Effector memory CD8-positive, alpha-beta T cell (primary cell): Measurements from ENCODE around the gene CCIN.
A peak's percentile ranks its signal among the peaks of the same experiment; 100 is the strongest.

Experiments used
- ATAC-seq: fragments of 150-1000 bp; cut with Tn5 transposase; replicated peaks from 2 replicates; pipeline ENCODE4 v1.10.0; 2021; ENCODE audit warnings: mild to moderate bottlenecking, moderate library complexity
- DNase-seq, 3 experiments: peaks; one replicate each; pipeline ENCODE4 v3.0.0; 2021
- H3K27ac Mint-ChIP-seq, 2 donors: one replicate each; pipeline ENCODE4 v1.8.0; 2022; ENCODE audit warnings: mild to moderate bottlenecking in 2 of 2, mixed read lengths in 2 of 2, moderate library complexity in 2 of 2
- H3K27me3 Mint-ChIP-seq, 2 donors: one replicate each; pipeline ENCODE4 v1.8.0; 2022; ENCODE audit warnings: mixed read lengths in 2 of 2
- H3K36me3 Mint-ChIP-seq: one replicate; pipeline ENCODE4 v1.8.0; 2022; ENCODE audit warnings: mild to moderate bottlenecking, moderate library complexity, mixed read lengths; ENCODE audit not compliant: insufficient read depth
- H3K4me1 Mint-ChIP-seq, 2 donors: one replicate each; pipeline ENCODE4 v1.8.0; 2022; ENCODE audit warnings: low read depth in 2 of 2, mixed read lengths in 2 of 2
- H3K4me3 Mint-ChIP-seq, 2 donors: one replicate each; pipeline ENCODE4 v1.8.0; 2022; ENCODE audit warnings: mild to moderate bottlenecking in 2 of 2, mixed read lengths in 2 of 2, moderate library complexity in 2 of 2
- H3K9me3 Mint-ChIP-seq, 2 donors: one replicate each; pipeline ENCODE4 v1.8.0; 2022; ENCODE audit warnings: mixed read lengths in 2 of 2

The CCIN gene

DNA sequence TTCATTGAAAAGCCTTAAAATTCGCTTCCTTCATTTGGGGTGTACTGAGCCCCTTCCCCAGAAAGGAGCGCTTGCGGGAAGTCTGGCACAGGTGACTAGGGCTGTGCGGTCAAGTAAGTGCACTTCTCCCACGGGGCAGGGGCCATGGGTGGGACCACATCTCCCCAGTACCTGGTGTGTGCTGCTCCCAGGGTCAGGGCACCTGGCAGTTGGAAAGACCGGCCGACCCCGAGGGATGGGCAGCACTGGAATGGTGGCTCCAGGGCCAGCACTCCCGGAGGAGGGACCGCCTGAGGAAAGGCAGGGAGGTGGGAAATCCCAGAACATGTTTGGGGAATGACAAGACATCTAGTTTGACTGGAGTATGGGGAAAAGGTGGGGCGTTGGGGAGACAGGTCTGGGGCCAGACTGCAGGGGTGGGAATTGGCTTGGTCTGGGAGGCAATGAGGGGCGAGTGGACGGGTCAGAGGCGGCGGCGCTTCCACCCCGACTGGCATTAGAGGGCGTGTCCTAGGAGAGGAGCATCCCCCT, 33.4 kb upstream of the CCIN start:
- H3K27ac Mint-ChIP-seq, result peak overlapping the region; percentile 87 to 89
- peak overlapping the region; percentile 97 to 99 for H3K4me3 Mint-ChIP-seq
- H3K36me3 Mint-ChIP-seq, result peaks cover 15% of the 10 kb centered on the region
- DNase-seq, result no peak
- H3K9me3 Mint-ChIP-seq, result no peaks in the 10 kb centered on the region
- no peaks in the 10 kb centered on the region for H3K27me3 Mint-ChIP-seq
- ATAC-seq, result no peak
- peaks cover 40 to 43% of the 10 kb centered on the region in 2 donors for H3K4me1 Mint-ChIP-seq

DNA sequence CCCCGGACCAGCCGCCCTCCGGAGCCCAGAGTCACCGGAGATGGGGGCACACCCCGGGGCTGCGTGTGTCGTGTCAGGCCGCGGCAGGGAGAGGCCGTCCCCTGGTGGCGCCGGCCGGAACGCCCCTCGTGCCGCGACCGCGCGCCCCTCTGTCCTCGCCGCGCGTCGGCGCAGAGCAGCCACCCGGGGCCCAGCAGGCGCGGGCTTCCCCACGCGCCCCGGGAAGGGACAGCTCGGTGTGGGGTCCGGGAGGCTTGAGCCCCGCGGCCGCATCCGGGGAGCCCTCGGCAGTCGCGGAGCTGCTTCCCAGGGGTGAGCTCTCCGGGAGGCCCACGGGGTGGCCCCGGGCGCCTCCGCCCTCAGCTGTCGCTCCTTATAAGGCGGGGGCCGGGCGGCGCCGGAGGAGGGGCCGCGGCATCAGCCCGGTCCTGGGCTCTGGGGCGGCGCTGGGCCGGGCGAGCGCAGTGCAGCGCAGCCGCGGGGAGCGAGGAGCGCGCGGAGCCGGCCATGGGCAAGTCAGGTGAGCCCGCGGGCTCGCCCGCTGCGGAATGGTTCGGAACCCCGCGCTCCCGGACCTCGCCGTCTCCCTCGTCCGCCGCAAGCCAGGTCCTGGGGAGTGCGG, 32.8 kb upstream of the CCIN start, which contains the start of gene GLIPR2:
Gene GLIPR2 (plus strand): TSS at position 462 of the 622 bp plus-strand sequence. CDS start 46 bp downstream, at position 508.
- Mint-ChIP-seq H3K27ac (peak within 1 kb of the TSS; percentile 98 to 100), H3K27me3 (no peaks in the 10 kb centered on the region), H3K36me3 (peaks cover 15% of the 10 kb centered on the region), H3K4me3 (peak within 1 kb of the TSS; percentile 97 to 99), H3K9me3 (no peaks in the 10 kb centered on the region), H3K4me1 (peaks cover 41 to 49% of the 10 kb centered on the region in 2 donors)
- ATAC-seq (peak; percentile 94), DNase-seq (peak; percentile 72 to 76 (median 74))

DNA sequence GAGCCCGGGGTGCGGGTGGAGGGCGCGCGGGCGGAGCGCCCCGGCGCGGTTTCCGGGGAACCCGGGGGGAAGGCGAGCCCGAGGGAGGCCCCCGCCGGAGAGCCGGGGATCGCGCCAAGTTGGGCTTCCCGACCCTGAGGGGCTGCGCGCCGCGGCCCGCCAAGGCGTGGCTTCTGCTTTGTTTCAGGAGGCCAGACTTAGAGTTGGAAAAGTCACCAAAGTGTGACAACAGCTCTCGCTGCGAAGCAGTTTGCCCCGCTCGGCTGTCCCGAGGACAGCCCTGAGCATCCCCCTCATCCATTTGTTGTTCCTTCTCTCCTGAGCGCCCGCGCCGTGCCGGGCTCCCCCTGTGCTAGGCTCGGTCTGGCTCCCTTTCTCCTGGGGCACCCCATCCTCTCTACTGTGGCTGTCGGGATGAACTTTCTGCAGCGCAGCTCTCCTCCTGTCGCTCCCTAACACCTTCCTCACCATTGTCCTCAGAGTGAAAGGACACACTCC, 32.2 kb upstream of the CCIN start:
- peak overlapping the region; percentile 98 to 100 for H3K27ac Mint-ChIP-seq
- DNase-seq (peak in 1 of 3 experiments; percentile 18), ATAC-seq (peak; percentile 40)
- H3K9me3 Mint-ChIP-seq, result no peaks in the 10 kb centered on the region
- no peaks in the 10 kb centered on the region for H3K27me3 Mint-ChIP-seq
- peaks cover 17% of the 10 kb centered on the region for H3K36me3 Mint-ChIP-seq
- peak overlapping the region; percentile 97 to 99 for H3K4me3 Mint-ChIP-seq
- H3K4me1 Mint-ChIP-seq, result peaks cover 46 to 53% of the 10 kb centered on the region in 2 donors

DNA sequence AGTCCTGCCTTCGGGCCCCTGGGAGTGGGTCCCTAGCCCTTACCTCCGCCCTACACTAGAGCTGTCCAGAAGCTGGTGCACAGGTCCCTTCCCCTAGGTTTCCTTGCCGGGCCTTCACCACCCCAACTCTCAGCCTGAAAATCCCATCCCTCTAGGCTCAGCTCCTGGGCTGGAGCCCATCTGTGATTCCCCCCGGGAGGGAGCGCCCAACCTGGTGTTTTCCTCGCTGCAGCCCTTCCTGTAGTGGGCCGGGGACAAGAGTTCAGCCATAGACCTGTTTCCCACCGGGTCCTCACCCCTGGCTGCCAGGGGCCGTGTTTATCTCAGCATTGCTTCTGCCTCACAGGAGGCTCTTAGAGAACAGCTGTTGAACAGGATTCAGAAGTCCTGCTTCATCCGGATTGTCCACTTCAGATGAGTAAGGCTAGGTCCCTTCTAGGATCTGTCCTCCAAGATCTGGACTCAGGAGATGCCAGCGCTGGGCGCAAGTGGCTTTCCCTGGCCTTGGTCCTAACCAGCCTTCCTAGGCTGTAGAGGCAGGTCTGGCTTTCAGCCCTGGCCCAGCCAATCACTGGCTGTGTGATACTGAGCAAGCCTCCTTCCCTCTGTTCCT, 31.7 kb upstream of the CCIN start:
- H3K4me1 Mint-ChIP-seq, result peaks cover 51 to 59% of the 10 kb centered on the region in 2 donors
- H3K9me3 Mint-ChIP-seq, result no peaks in the 10 kb centered on the region
- H3K4me3 Mint-ChIP-seq, result peak overlapping the region; percentile 97 to 99
- DNase-seq, result no peak
- peak overlapping the region; percentile 98 to 100 for H3K27ac Mint-ChIP-seq
- peaks cover 18% of the 10 kb centered on the region for H3K36me3 Mint-ChIP-seq
- no peak for ATAC-seq
- H3K27me3 Mint-ChIP-seq, result no peaks in the 10 kb centered on the region

DNA sequence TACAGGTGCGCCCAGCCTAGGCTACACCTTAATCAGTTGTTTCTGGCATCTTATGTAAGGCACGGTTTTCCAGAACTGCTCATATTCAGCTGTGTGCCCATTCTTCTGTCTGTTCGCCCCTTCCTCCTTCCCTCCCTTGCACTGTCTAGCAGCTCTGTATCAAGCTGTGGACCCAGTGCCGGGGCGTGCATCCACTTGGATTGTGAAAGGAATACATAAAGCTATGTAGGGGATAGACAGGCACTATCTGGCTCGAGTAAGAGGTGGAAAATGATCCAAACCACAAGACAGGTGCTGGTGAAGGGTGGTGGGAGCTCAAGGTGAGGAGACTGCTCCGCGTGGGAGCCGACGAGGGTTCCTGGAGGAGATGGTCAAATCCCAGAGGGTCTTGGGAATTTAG, 30.7 kb upstream of the CCIN start:
- H3K4me3 Mint-ChIP-seq, result peak overlapping the region; percentile 97 to 99
- H3K27me3 Mint-ChIP-seq, result no peaks in the 10 kb centered on the region
- peaks cover 61 to 69% of the 10 kb centered on the region in 2 donors for H3K4me1 Mint-ChIP-seq
- ATAC-seq, result no peak
- H3K27ac Mint-ChIP-seq, result peak overlapping the region; percentile 98 to 100
- no peak for DNase-seq
- no peaks in the 10 kb centered on the region for H3K9me3 Mint-ChIP-seq
- peaks cover 23% of the 10 kb centered on the region for H3K36me3 Mint-ChIP-seq

DNA sequence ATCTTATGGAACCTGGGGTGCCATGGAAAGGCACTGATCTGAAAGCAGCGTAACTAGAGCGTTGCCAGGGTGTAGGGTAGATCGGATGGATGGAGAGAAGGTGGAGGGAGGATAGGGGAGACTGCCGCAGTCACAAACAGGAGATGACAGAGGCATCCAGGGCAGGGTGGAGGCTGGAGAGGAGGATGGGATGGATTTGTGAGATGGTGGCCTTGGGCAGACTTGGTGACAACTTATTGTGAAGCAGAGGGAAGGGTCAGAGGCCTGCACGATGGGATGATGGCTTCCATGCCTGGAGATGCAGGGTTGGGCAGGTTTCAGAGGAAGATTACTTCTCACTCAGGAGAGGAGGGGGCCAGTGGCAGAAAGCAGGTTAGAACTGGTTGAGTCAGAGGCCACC, 30.3 kb upstream of the CCIN start:
- Mint-ChIP-seq H3K9me3 (no peaks in the 10 kb centered on the region), H3K27ac (peak overlapping the region; percentile 98 to 100), H3K4me3 (peak overlapping the region; percentile 97 to 99), H3K4me1 (peaks cover 65 to 73% of the 10 kb centered on the region in 2 donors), H3K36me3 (peaks cover 26% of the 10 kb centered on the region), H3K27me3 (no peaks in the 10 kb centered on the region)
- DNase-seq (no peak), ATAC-seq (no peak)

DNA sequence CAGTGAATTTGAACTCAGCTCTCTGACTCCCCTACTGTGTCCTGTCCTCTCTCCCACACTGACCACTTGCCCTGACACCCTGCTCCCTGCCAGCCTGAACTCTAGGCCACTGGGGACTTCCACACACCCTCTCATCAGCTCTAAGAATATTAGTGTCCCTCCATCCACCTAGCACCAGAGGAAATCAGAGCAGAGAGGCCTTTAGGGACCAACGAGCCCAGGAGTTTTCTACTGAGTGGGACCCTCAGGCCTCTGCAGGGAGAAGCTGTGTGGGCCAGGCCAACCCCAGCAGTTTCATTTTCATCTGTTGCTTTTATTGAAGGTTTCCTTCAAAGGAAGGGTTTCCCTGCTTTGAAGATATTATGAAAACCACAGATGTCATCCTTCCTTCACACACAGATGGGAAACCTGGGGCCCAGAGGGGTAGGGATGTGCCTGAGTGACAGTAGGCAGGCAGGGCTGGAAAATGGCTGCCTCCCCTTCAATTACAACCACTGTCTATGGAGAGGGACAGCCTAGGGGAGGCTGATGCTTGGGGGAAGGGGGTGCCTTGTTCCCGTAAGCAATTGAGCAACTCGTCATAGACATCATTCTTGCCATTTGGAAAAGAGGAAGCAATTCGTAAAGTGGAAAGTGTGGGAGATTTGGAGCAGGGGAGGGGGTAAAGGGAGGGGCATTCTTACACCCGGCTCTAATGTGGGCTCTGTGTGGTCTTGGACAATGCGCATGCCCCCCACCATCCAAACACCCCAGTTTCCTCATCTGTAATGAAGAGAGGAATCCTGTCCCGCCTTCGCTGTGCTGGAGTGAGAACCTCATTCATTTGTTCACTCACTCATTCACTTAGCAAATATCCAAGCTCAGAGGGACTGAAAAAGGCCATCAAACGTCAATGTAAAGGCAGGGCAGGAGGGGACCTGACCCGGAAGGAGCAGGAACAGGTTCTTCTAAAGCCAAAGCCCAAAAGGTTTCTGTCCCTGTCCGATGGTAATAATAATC, 28.8 kb upstream of the CCIN start:
- Mint-ChIP-seq H3K9me3 (peaks cover 2 to 4% of the 10 kb centered on the region in 2 donors), H3K36me3 (peaks cover 34% of the 10 kb centered on the region), H3K4me1 (peaks cover 80 to 88% of the 10 kb centered on the region in 2 donors), H3K4me3 (peak overlapping the region; percentile 97 to 99), H3K27me3 (no peaks in the 10 kb centered on the region), H3K27ac (peak overlapping the region; percentile 98 to 100)
- ATAC-seq, result no peak
- DNase-seq, result no peak

DNA sequence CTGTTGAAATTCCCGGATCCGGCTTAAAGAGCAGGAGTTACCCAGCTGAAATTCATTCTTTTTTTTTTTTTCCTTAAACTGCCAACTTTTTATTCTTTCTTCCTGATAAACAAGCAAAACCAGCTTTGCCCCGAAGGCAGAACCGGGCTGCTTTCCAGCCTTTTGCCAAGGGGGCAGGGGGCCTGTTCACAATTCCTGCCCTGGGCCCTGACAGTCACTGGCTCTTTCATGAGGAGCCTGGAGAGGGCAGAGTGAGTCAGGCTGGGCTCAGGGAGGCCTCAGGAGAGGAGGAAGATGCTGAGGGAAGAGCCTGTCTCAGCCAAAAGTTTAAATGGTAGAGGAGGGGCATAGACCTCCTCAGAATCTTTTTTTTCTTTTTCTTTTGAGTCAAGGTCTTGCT, 27.9 kb upstream of the CCIN start:
- Mint-ChIP-seq H3K9me3 (peaks cover 4 to 8% of the 10 kb centered on the region in 2 donors), H3K36me3 (peaks cover 28% of the 10 kb centered on the region), H3K27ac (peak overlapping the region; percentile 98 to 100), H3K4me1 (peaks cover 85 to 91% of the 10 kb centered on the region in 2 donors), H3K27me3 (no peaks in the 10 kb centered on the region), H3K4me3 (peak overlapping the region; percentile 88 to 99)
- DNase-seq, result no peak
- ATAC-seq, result no peak

DNA sequence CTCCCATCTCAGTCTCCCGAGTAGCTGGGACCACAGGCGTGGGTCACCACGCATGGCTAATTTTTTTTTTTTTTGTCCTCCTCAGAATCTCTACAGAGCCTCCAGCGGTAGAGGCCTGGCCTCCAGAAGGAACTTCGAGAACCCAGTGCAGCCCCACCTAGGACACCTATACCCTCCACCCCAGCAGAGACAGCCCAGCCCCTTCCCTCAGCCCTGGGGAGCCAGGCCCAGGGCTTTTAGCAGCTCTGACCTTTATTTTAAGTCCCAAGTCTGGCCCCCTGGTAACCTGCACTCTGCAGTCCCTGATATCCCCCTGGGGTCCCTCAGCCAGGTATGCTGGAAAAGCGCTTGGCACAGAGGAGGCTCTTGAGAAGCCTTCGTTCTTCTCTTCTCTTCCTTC, 27.4 kb upstream of the CCIN start:
- Mint-ChIP-seq H3K9me3 (peaks cover 4 to 8% of the 10 kb centered on the region in 2 donors), H3K27ac (peak overlapping the region; percentile 98 to 100), H3K27me3 (no peaks in the 10 kb centered on the region), H3K4me1 (peaks cover 87 to 94% of the 10 kb centered on the region in 2 donors), H3K36me3 (peaks cover 28% of the 10 kb centered on the region), H3K4me3 (peak overlapping the region; percentile 88 to 99)
- DNase-seq, result no peak
- no peak for ATAC-seq

DNA sequence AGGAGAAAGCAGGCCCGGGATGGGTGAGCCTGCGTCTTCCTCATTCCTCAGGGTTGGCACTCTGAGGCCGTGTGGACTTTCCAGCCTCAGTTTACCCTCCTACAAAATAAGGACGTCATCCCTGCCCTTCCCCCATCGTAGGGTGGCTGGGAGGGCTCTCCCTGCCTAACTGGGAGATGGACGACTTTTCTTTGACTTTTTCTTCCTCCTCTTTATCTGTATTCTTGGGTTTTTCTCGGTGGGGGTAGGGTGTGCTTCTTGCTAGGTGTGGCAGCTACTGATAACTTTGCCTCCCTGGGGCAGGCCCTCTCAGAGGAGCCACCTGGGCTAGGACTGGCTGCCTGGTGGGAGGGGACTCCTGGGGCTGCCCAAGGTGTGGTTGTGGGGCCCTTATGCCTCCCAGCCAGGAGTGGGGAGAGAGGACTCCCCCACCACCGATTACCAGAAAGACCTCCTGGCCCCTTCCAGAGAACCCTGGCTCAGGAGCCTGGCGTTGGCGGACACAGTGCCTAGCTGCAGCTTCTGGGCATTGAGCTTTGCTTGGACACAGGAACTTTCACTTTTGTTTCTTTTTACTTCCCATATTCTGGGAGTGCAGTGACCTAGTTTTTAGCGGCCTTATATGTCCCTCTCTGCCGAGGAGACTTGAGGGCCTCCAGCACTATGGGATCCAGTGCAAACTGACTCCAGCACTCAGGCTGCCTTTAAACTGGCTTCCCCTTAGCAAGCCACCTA, 26.5 kb upstream of the CCIN start:
- H3K9me3 Mint-ChIP-seq, result peaks cover 4 to 8% of the 10 kb centered on the region in 2 donors
- DNase-seq, result no peak
- H3K36me3 Mint-ChIP-seq, result peaks cover 29% of the 10 kb centered on the region
- H3K27ac Mint-ChIP-seq, result peak overlapping the region; percentile 98 to 100
- peaks cover 89 to 94% of the 10 kb centered on the region in 2 donors for H3K4me1 Mint-ChIP-seq
- ATAC-seq, result peak; percentile 14
- no peaks in the 10 kb centered on the region for H3K27me3 Mint-ChIP-seq
- peak overlapping the region; percentile 88 to 99 for H3K4me3 Mint-ChIP-seq

DNA sequence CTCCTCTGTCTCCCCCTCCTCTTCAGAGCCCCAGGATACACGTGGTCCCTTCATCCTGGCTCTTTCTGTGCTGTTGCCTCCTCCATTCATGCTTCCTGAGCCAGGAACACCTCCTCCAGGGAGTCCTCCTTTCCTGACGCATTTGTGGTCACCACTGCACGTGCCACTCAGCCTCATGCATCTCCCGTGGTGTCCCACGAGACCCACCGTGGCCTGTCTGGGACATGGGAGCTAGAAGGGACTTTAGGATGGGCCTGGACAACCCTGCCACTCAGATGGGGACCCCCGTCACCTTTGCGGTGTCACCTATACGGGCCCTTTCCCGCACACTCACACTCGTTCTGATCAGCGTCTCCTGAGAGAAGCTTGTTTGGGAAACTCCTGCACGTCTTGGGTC, 25.9 kb upstream of the CCIN start:
- peaks cover 88 to 92% of the 10 kb centered on the region in 2 donors for H3K4me1 Mint-ChIP-seq
- no peak for ATAC-seq
- H3K36me3 Mint-ChIP-seq, result peaks cover 29% of the 10 kb centered on the region
- H3K4me3 Mint-ChIP-seq, result peak overlapping the region; percentile 88 to 99
- no peaks in the 10 kb centered on the region for H3K27me3 Mint-ChIP-seq
- peaks cover 4 to 8% of the 10 kb centered on the region in 2 donors for H3K9me3 Mint-ChIP-seq
- H3K27ac Mint-ChIP-seq, result peak overlapping the region; percentile 98 to 100
- no peak for DNase-seq
